Stomach (tissue), 9 donors: ENCODE measurements around the gene ACAA1. TPM values are rescaled to one million over a fixed set of nuclear protein-coding genes. Genes with fewer than 3 reads are reported as not detected.

Experiments used
- DNase-seq, 2 donors: peaks; one replicate each; pipeline versions ENCODE4 v3.0.0 to v3.0.0-alpha.2; 2013 to 2019
- H3K27ac ChIP-seq, 5 donors: fragments of 200-600 bp in 4 of 5; sonication (generic) in 4 of 5; one replicate each; pipeline ENCODE4 v1.5.1; 2013 to 2019; ENCODE audit warnings: mild to moderate bottlenecking in 1 of 5, moderate library complexity in 1 of 5
- H3K27me3 ChIP-seq, 3 donors: fragments of 200-600 bp; sonication (generic); one replicate each; pipeline ENCODE4 v1.5.1; 2017 to 2019; ENCODE audit warnings: mixed run types in 1 of 3
- H3K36me3 ChIP-seq, 4 donors: fragments of 200-600 bp; sonication (generic); 1 replicate in 3 of 4; 2 replicates in 1 of 4; pipeline ENCODE4 v1.5.1; 2016 to 2019
- H3K4me1 ChIP-seq, 4 donors: fragments of 200-600 bp; sonication (generic); one replicate each; pipeline ENCODE4 v1.5.1; 2016 to 2019
- H3K4me3 ChIP-seq, 4 donors: fragments of 200-600 bp; sonication (generic) in 3 of 4; one replicate each; pipeline ENCODE4 v1.5.1; 2016 to 2019; ENCODE audit warnings: mild to moderate bottlenecking in 1 of 4
- H3K9me3 ChIP-seq, 4 donors: fragments of 200-600 bp; sonication (generic); one replicate each; pipeline ENCODE4 v1.5.1; 2016 to 2019
- CTCF ChIP-seq, 7 experiments: fragments of 450-650 bp in 4 of 7; fragments of 200-600 bp in 3 of 7; sonication (generic) in 3 of 7; IDR thresholded peaks; one replicate each; pipeline ENCODE4 v1.5.1; 2016 to 2019; ENCODE audit warnings: antibody characterized with exemption in 7 of 7, control low read depth in 2 of 7, mild to moderate bottlenecking in 1 of 7
- EP300 ChIP-seq: sonication (generic); formaldehyde crosslinking; IDR thresholded peaks from one replicate; pipeline ENCODE4 v1.6.1; 2017; ENCODE audit warnings: antibody characterized with exemption
- POLR2A ChIP-seq, 4 donors: fragments of 450-650 bp; IDR thresholded peaks; one replicate each; pipeline ENCODE4 v1.6.1; 2016; ENCODE audit warnings: antibody characterized with exemption in 4 of 4, control low read depth in 2 of 4, mild to moderate bottlenecking in 1 of 4, moderate library complexity in 1 of 4
- POLR2AphosphoS5 ChIP-seq, 3 donors: sonication (generic); formaldehyde crosslinking; IDR thresholded peaks; one replicate each; pipeline ENCODE4 v1.6.1; 2016; ENCODE audit warnings: antibody characterized with exemption in 3 of 3
- WGBS, 5 donors: extraction: QIAGEN DNeasy Blood & Tissue Kit in 3 of 5; methylation state at CpG; one replicate each; pipeline versions ENCODE4 v1.1.5 to v1.1.7; 2013 to 2018; 5-methylcytosine and 5-hydroxymethylcytosine counted together
- intact Hi-C: fragments of 100-400 bp; cut with DNase I; formaldehyde crosslinking; loops from one replicate; pipeline ENCODE4 v1.15.1; 2023; ENCODE audit warnings: low total_unique reads
- polyA plus RNA-seq, 3 donors: library from polyadenylated mRNA; stranded (reverse); fragments of 200-250 nt; gene quantifications; one replicate each; pipeline ENCODE4 v1.2.3, GENCODE V29; 2013
- total RNA-seq, 5 donors: library from RNA; depleted of rRNA; stranded (reverse); fragments of >200 nt; gene quantifications; one replicate each; pipeline versions ENCODE4 v1.1.0 to v1.2.3, GENCODE V29; 2014 to 2016
- donor health status: healthy with polysubstance abuse.
- donor health status: Bipolar disorder and iron deficiency.
- donor health status: healthy.

Gene ACAA1
- total and polyA plus RNA-seq, 8 donors: 44.2 to 249 (median 75.7) TPM

GRCh38 chr3:38121832-38122461 is 15.0 kb downstream of the ACAA1 start:
- intact Hi-C loops: loop anchor here (10.0 kb wide), 1 partner anchor 353 kb away; no protein-coding TSS in a partner anchor
- Histone ChIP-seq H3K27ac (no peak overlapping the region), H3K9me3 (no peaks in the 10 kb centered on the region), H3K4me3 (no peak overlapping the region), H3K27me3 (no peaks in the 10 kb centered on the region), H3K36me3 (peaks cover 67 to 87% (median 82%) of the 10 kb centered on the region in 4 donors), H3K4me1 (peaks cover 0 to 10% (median 5%) of the 10 kb centered on the region in 4 donors)
- no peak for TF ChIP-seq POLR2AphosphoS5 (IDR thresholded peaks at IDR 0.05)
- no peak for TF ChIP-seq POLR2A (IDR thresholded peaks at IDR 0.05)
- TF ChIP-seq CTCF (IDR thresholded peaks at IDR 0.05): no peak
- TF ChIP-seq EP300: no peak
- 90 to 97% (median 94%) methylated on average over 3 to 13 of the region's 13 CpGs for WGBS, 5 donors
- peak in 1 of 2 donors; percentile 22 for DNase-seq

- H3K27me3 ChIP-seq: no peaks in the 10 kb centered on the region
- H3K9me3 ChIP-seq: no peaks in the 10 kb centered on the region
- peaks cover 62 to 82% (median 77%) of the 10 kb centered on the region in 4 donors for H3K36me3 ChIP-seq
- TF ChIP-seq EP300: no peak
- TF ChIP-seq POLR2AphosphoS5 (IDR thresholded peaks at IDR 0.05): no peak
- no peak for TF ChIP-seq CTCF (IDR thresholded peaks at IDR 0.05)
- no peak for TF ChIP-seq POLR2A (IDR thresholded peaks at IDR 0.05)
- no peak overlapping the region for H3K27ac ChIP-seq
- peaks cover 0 to 14% (median 5%) of the 10 kb centered on the region in 4 donors for H3K4me1 ChIP-seq
- DNase-seq: peak in 1 of 2 donors; percentile 20
- H3K4me3 ChIP-seq: no peak overlapping the region
- intact Hi-C loops: loop anchor here (10.0 kb wide), 1 partner anchor 353 kb away; no protein-coding TSS in a partner anchor
- WGBS, 5 donors: 85 to 90% (median 88%) methylated on average over 9 of the region's 9 CpGs
Measured at GRCh38 chr3:38121451-38121831, 15.5 kb downstream of the ACAA1 start.

- H3K27ac ChIP-seq: no peak overlapping the region
- TF ChIP-seq POLR2A (IDR thresholded peaks at IDR 0.05): no peak
- TF ChIP-seq POLR2AphosphoS5 (IDR thresholded peaks at IDR 0.05): no peak
- TF ChIP-seq EP300: no peak
- TF ChIP-seq CTCF (IDR thresholded peaks at IDR 0.05): no peak
- intact Hi-C loops: loop anchor here (10.0 kb wide), 1 partner anchor 354 kb away; no protein-coding TSS in a partner anchor
- H3K4me3 ChIP-seq: no peak overlapping the region
- peaks cover 57 to 76% (median 71%) of the 10 kb centered on the region in 4 donors for H3K36me3 ChIP-seq
- no peaks in the 10 kb centered on the region for H3K27me3 ChIP-seq
- WGBS, 5 donors: 82 to 92% (median 89%) methylated on average over 10 to 11 of the region's 11 CpGs
- H3K9me3 ChIP-seq: no peaks in the 10 kb centered on the region
- H3K4me1 ChIP-seq: peaks cover 0 to 14% (median 5%) of the 10 kb centered on the region in 4 donors
- peak in 1 of 2 donors; percentile 24 for DNase-seq
Measured at GRCh38 chr3:38120693-38121450, 16.1 kb downstream of the ACAA1 start.

GRCh38 chr3:38119821-38120692 is 16.9 kb downstream of the ACAA1 start:
- WGBS, 5 donors: 73 to 90% (median 83%) methylated on average over 7 of the region's 7 CpGs
- DNase-seq: no peak
- Histone ChIP-seq H3K27ac (no peak overlapping the region), H3K27me3 (no peaks in the 10 kb centered on the region), H3K4me3 (no peak overlapping the region), H3K36me3 (peaks cover 49 to 68% (median 63%) of the 10 kb centered on the region in 4 donors), H3K9me3 (no peaks in the 10 kb centered on the region), H3K4me1 (peaks cover 0 to 14% (median 5%) of the 10 kb centered on the region in 4 donors)
- intact Hi-C loops: loop anchor here (10.0 kb wide), 1 partner anchor 355 kb away; no protein-coding TSS in a partner anchor
- TF ChIP-seq EP300: no peak
- no peak for TF ChIP-seq POLR2A (IDR thresholded peaks at IDR 0.05)
- TF ChIP-seq CTCF (IDR thresholded peaks at IDR 0.05): no peak
- no peak for TF ChIP-seq POLR2AphosphoS5 (IDR thresholded peaks at IDR 0.05)
